Measurements from ENCODE around the gene MEIS2. TPM values are rescaled to one million over a fixed set of nuclear protein-coding genes. Genes with fewer than 3 reads are reported as not detected.

Gene MEIS2
- total RNA-seq, 1 donor from 2014 or later: 6.7 TPM

- H3K36me3 ChIP-seq (ENCODE audit: control insufficient read depth, insufficient read depth, low read length): no peaks in the 10 kb centered on the region
- no peak for TF ChIP-seq CTCF (IDR thresholded peaks at IDR 0.05; ENCODE audit: insufficient read depth, low read length, poor library complexity, severe bottlenecking)
- no peaks in the 10 kb centered on the region for H3K27me3 ChIP-seq (ENCODE audit: control insufficient read depth, insufficient read depth, low read length)
- no peak for DNase-seq (ENCODE audit: low read depth)
- no peak overlapping the region for H3K4me3 ChIP-seq (ENCODE audit: low read depth, low read length)
These were observed 83.2 kb downstream of the MEIS2 start for GRCh38 chr15:37017031-37017625.

GRCh38 chr15:37016231-37016630 is 84.1 kb downstream of the MEIS2 start:
- H3K4me3 ChIP-seq (ENCODE audit: low read depth, low read length): no peak overlapping the region
- H3K36me3 ChIP-seq (ENCODE audit: control insufficient read depth, insufficient read depth, low read length): no peaks in the 10 kb centered on the region
- no peaks in the 10 kb centered on the region for H3K27me3 ChIP-seq (ENCODE audit: control insufficient read depth, insufficient read depth, low read length)
- no peak for TF ChIP-seq CTCF (IDR thresholded peaks at IDR 0.05; ENCODE audit: insufficient read depth, low read length, poor library complexity, severe bottlenecking)
- DNase-seq (ENCODE audit: low read depth): no peak

DNA sequence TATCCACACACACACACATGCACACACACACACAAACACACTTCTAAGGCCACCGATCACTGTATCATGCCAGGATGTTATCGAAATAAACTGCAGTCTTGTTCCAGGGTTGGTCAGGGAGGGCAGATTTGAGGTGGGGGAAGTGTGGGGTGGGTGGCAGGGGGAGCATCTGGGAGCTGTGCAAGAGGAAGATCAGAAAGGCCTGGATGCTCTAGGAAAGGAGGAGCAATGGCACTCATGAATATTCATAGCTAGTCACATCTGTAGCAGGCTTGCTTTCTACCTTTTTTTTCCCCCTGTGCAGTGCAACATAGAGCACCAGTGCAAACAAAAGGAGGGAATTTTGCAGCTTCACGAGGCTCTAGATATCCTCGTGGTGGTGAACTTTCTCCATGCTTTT is 84.9 kb downstream of the MEIS2 start:
- TF ChIP-seq CTCF (IDR thresholded peaks at IDR 0.05; ENCODE audit: insufficient read depth, low read length, poor library complexity, severe bottlenecking): no peak
- H3K27me3 ChIP-seq (ENCODE audit: control insufficient read depth, insufficient read depth, low read length): no peaks in the 10 kb centered on the region
- no peak for DNase-seq (ENCODE audit: low read depth)
- no peak overlapping the region for H3K4me3 ChIP-seq (ENCODE audit: low read depth, low read length)
- no peaks in the 10 kb centered on the region for H3K36me3 ChIP-seq (ENCODE audit: control insufficient read depth, insufficient read depth, low read length)

DNA sequence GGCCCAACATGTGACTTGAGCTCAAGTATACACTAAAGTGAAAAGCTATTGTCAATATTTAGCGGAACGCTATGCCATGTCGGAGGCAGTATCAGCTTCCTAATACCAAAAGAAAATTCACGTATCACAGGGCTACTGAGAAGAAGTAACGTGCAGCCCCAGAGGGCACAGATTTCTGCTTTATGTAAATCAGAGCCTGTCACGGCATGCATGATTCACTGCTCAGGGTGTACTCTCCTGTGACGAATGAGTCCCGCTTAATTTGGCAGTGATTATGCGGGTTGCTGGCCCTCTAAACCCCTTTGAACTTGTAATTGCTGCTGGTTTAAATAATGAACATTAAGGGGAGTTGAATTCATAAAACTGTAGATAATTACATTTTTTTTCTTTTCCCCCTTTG is 85.3 kb downstream of the MEIS2 start:
- DNase-seq (ENCODE audit: low read depth): no peak
- H3K4me3 ChIP-seq (ENCODE audit: low read depth, low read length): no peak overlapping the region
- no peaks in the 10 kb centered on the region for H3K36me3 ChIP-seq (ENCODE audit: control insufficient read depth, insufficient read depth, low read length)
- H3K27me3 ChIP-seq (ENCODE audit: control insufficient read depth, insufficient read depth, low read length): no peaks in the 10 kb centered on the region
- no peak for TF ChIP-seq CTCF (IDR thresholded peaks at IDR 0.05; ENCODE audit: insufficient read depth, low read length, poor library complexity, severe bottlenecking)

DNA sequence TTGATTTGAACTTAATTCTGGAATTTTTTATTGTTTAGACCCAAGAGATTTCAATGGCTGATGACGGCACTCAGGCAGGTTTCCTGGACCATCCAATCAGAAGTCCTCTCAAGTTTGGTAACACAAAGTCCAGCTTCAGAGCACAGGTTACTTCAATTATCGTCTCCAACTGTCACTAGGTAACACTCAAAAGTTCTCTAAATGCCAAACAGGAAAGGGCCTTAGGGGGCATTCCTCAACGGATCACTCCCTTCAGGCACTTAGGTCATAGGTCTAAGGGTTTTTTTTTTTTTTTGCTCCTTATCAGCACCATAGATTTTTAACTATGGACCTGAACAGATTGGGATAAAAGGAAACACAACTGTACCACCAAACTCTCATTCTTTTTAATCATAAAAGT is 85.8 kb downstream of the MEIS2 start:
- no peak overlapping the region for H3K4me3 ChIP-seq (ENCODE audit: low read depth, low read length)
- no peak for TF ChIP-seq CTCF (IDR thresholded peaks at IDR 0.05; ENCODE audit: insufficient read depth, low read length, poor library complexity, severe bottlenecking)
- no peaks in the 10 kb centered on the region for H3K36me3 ChIP-seq (ENCODE audit: control insufficient read depth, insufficient read depth, low read length)
- DNase-seq (ENCODE audit: low read depth): no peak
- H3K27me3 ChIP-seq (ENCODE audit: control insufficient read depth, insufficient read depth, low read length): no peaks in the 10 kb centered on the region

- TF ChIP-seq CTCF (IDR thresholded peaks at IDR 0.05; ENCODE audit: insufficient read depth, low read length, poor library complexity, severe bottlenecking): no peak
- no peak overlapping the region for H3K4me3 ChIP-seq (ENCODE audit: low read depth, low read length)
- DNase-seq (ENCODE audit: low read depth): no peak
- no peaks in the 10 kb centered on the region for H3K36me3 ChIP-seq (ENCODE audit: control insufficient read depth, insufficient read depth, low read length)
- H3K27me3 ChIP-seq (ENCODE audit: control insufficient read depth, insufficient read depth, low read length): no peaks in the 10 kb centered on the region
These were observed 86.2 kb downstream of the MEIS2 start for GRCh38 chr15:37014137-37014536.

Measured in kidney epithelial cell (primary cell).